SJSA1 (cell line): ENCODE data around the gene SFRP4. TPM values are rescaled to one million over a fixed set of nuclear protein-coding genes. Genes with fewer than 3 reads are reported as not detected.

Experiments used
- DNase-seq, 2 experiments: peaks; one replicate each; pipeline ENCODE4 v3.0.0-alpha.2; 2015 to 2020; ENCODE audit warnings: low spot score in 2 of 2, low read depth in 1 of 2
- H3K27ac ChIP-seq: fragments of 250-450 bp; sonication (Bioruptor Pico); 2 replicates; pipeline ENCODE4 v1.5.1; 2020; ENCODE audit warnings: mild to moderate bottlenecking, moderate library complexity
- H3K27me3 ChIP-seq: fragments of 250-450 bp; sonication (Bioruptor Pico); replicated peaks from 2 replicates; pipeline ENCODE4 v1.5.1; 2020; ENCODE audit warnings: mild to moderate bottlenecking, moderate library complexity
- H3K36me3 ChIP-seq: fragments of 250-450 bp; sonication (Bioruptor Pico); 2 replicates; pipeline ENCODE4 v1.5.1; 2020; ENCODE audit warnings: mild to moderate bottlenecking
- H3K4me1 ChIP-seq: fragments of 250-450 bp; sonication (Bioruptor Pico); replicated peaks from 2 replicates; pipeline ENCODE4 v1.6.1; 2021; ENCODE audit warnings: mild to moderate bottlenecking
- H3K4me3 ChIP-seq: fragments of 250-450 bp; sonication (Bioruptor Pico); 2 replicates; pipeline ENCODE4 v1.5.1; 2020; ENCODE audit warnings: mild to moderate bottlenecking
- H3K9me3 ChIP-seq: fragments of 250-450 bp; sonication (Bioruptor Pico); replicated peaks from 2 replicates; pipeline ENCODE4 v1.5.1; 2020; ENCODE audit warnings: mild to moderate bottlenecking
- total RNA-seq: library from RNA; depleted of rRNA; stranded (reverse); fragments of >200 nt; shearing (Covaris generic); gene quantifications from 2 replicates; pipeline ENCODE4 v1.2.3, GENCODE V29; 2014

SFRP4 gene
- total RNA-seq, 1 experiment from 2014 or later, result not detected

DNA sequence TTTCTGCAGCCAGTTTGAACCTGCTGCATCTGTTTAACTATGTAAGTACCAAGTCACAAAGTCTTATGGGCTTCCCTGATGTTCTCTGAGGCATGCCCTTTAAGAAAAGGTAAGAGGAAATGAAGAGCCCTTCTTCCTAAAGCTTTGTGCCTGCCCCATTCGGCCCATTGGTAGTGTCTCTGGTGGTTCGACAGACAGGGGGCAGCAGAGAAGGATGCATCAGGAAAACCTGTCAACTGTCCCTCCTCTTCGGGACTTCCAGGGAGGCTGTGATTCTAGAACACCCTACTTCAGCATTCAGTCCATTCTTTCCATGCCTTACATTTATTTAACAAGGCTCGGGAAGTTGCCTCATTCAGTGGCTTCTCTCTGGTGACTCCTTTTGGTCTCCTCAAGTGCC is 1.9 kb upstream of the SFRP4 start:
- Histone ChIP-seq H3K9me3 (no peaks in the 10 kb centered on the region), H3K27ac (no peak overlapping the region), H3K27me3 (peaks cover 27% of the 10 kb centered on the region), H3K36me3 (no peaks in the 10 kb centered on the region), H3K4me3 (no peak overlapping the region), H3K4me1 (peaks cover 25% of the 10 kb centered on the region)
- no peak for DNase-seq

DNA sequence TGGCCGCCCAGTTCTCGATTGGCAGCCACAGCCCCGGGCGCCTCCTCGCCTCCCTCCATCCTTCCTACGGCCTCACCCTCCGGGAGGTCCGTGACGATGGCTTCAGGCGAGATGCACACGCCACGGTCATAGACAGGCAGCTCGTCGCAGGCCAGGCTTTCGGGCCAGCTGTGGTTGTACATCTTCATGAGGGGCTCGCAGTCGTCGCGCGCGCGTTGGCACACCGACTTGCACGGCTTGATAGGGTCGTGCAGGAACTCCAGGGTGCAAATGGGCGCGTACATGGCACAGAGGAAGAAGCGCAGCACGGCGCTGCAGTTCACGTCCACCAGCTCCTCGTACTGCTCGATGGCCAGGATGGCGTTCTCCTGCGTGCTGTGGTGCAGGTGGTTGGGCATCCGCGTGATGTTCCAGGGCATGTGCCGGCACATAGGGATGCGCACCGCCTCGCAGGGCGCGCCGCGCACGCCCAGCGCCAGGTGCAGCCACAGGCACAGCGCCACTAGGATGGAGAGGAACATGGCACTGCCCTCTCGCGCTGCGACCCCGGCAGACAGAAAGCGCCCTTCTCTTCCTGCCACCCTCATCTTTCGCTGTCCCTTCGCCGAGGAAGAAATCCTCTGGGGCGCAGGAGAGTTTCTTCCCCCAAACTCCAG is 472 bp downstream of the SFRP4 start:
- H3K36me3 ChIP-seq, result no peaks in the 10 kb centered on the region
- H3K27ac ChIP-seq, result no peak overlapping the region
- DNase-seq, result peak in 1 of 2 experiments; percentile 21
- H3K27me3 ChIP-seq, result peaks cover 27% of the 10 kb centered on the region
- peak overlapping the region; percentile 36 for H3K4me3 ChIP-seq
- H3K4me1 ChIP-seq, result peaks cover 20% of the 10 kb centered on the region
- H3K9me3 ChIP-seq, result no peaks in the 10 kb centered on the region

GRCh38 chr7:37915438-37915837 is 1.2 kb downstream of the SFRP4 start:
- no peaks in the 10 kb centered on the region for H3K9me3 ChIP-seq
- H3K4me3 ChIP-seq, result no peak overlapping the region
- H3K27ac ChIP-seq, result no peak overlapping the region
- no peak for DNase-seq
- no peaks in the 10 kb centered on the region for H3K36me3 ChIP-seq
- peaks cover 30% of the 10 kb centered on the region for H3K27me3 ChIP-seq
- H3K4me1 ChIP-seq, result peaks cover 20% of the 10 kb centered on the region

- Histone ChIP-seq H3K4me3 (no peak overlapping the region), H3K4me1 (peaks cover 25% of the 10 kb centered on the region), H3K9me3 (no peaks in the 10 kb centered on the region), H3K27me3 (peaks cover 26% of the 10 kb centered on the region), H3K27ac (no peak overlapping the region), H3K36me3 (no peaks in the 10 kb centered on the region)
- DNase-seq, result no peak
Measured at GRCh38 chr7:37912756-37913155, 3.9 kb downstream of the SFRP4 start.

- Histone ChIP-seq H3K27me3 (0 out of 2 replicates have a peak, but pooled peaks cover 3% of the 10 kb centered on the region), H3K27ac (peak overlapping the region; percentile 44), H3K36me3 (no peaks in the 10 kb centered on the region), H3K4me3 (no peak overlapping the region), H3K9me3 (no peaks in the 10 kb centered on the region), H3K4me1 (peaks cover 19% of the 10 kb centered on the region)
- DNase-seq, result peak; percentile 58 to 86
Measured at GRCh38 chr7:37908221-37908788, 8.3 kb downstream of the SFRP4 start.

GRCh38 chr7:37901890-37902524 is 14.6 kb downstream of the SFRP4 start:
- no peak overlapping the region for H3K27ac ChIP-seq
- peaks cover 19% of the 10 kb centered on the region for H3K4me1 ChIP-seq
- DNase-seq, result peak in 1 of 2 experiments; percentile 36
- 0 out of 2 replicates have a peak, but pooled peaks cover 4% of the 10 kb centered on the region for H3K9me3 ChIP-seq
- no peak overlapping the region for H3K4me3 ChIP-seq
- H3K27me3 ChIP-seq, result peaks cover 3% of the 10 kb centered on the region; the same call in 1 of the 2 replicates
- H3K36me3 ChIP-seq, result no peaks in the 10 kb centered on the region

DNA sequence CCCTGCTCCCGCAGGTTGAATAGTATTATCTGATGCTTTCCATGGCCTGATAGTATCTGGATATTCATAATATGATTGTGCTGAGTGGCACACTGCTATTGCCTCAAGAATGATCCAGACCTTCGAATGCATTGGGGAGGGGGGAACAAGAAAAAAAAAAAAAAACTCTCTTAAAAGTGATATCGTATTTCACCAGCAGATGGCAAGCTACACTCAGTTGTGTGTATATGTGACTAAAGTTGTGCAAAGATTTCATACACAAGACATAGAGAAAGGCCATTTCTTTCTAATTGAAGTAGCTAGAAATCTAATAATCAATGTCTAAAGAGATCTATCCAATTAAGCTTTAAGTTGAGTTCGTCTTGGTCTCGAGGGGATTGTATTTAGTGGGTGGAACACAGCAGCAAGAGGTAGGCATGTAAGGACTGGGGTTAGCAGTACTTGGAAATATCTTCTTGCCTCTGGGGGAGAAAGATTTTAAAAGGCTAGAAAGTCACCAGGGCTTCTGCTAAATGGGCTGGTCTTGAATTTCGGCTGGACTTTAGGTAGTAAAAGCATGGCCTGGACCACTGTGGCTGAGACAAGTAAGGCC is 15.3 kb downstream of the SFRP4 start:
- peaks cover 16% of the 10 kb centered on the region for H3K4me1 ChIP-seq
- 0 out of 2 replicates have a peak, but pooled peaks cover 4% of the 10 kb centered on the region for H3K9me3 ChIP-seq
- no peaks in the 10 kb centered on the region for H3K36me3 ChIP-seq
- H3K27ac ChIP-seq, result no peak overlapping the region
- no peak overlapping the region for H3K4me3 ChIP-seq
- H3K27me3 ChIP-seq, result peaks cover 6% of the 10 kb centered on the region
- peak in 1 of 2 experiments; percentile 48 for DNase-seq

DNA sequence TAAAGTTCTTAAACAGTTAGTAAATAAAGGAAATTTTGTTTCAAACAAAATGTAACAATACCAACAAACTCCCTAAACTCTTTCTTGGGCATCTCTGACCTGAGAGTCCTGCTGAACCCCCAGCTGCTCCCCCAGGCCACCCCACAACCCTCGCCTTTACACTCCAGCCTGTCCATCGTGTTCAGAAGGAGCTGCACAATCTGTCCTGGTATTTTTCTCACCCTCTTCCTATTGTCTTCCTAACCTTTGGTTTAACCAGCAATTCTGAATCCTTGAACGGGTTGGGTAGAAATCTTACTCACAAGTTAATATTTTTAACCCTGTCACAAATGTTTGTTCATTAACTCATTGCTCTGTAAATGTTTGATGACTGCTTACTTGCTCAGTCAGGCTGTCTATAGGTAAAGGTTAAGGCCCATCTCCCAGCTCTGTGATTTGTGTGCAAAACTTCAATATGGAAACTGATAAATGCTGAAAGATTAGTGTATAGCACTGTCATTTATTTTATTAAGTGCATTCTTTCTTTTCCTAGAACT is 16.8 kb downstream of the SFRP4 start:
- H3K4me1 ChIP-seq, result peaks cover 16% of the 10 kb centered on the region

GRCh38 chr7:37894671-37895070 is 21.9 kb downstream of the SFRP4 start:
- no peak overlapping the region for H3K27ac ChIP-seq
- DNase-seq, result no peak
- H3K4me1 ChIP-seq, result no peaks in the 10 kb centered on the region
- H3K9me3 ChIP-seq, result no peaks in the 10 kb centered on the region
- H3K27me3 ChIP-seq, result peaks cover 10% of the 10 kb centered on the region
- no peaks in the 10 kb centered on the region for H3K36me3 ChIP-seq
- no peak overlapping the region for H3K4me3 ChIP-seq

More for the DNA sequence above, 16.8 kb downstream of the SFRP4 start:
- Histone ChIP-seq H3K4me3 (no peak overlapping the region), H3K36me3 (no peaks in the 10 kb centered on the region), H3K27me3 (peaks cover 9% of the 10 kb centered on the region), H3K9me3 (0 out of 2 replicates have a peak, but pooled peaks cover 4% of the 10 kb centered on the region), H3K27ac (no peak overlapping the region)
- no peak for DNase-seq

DNA sequence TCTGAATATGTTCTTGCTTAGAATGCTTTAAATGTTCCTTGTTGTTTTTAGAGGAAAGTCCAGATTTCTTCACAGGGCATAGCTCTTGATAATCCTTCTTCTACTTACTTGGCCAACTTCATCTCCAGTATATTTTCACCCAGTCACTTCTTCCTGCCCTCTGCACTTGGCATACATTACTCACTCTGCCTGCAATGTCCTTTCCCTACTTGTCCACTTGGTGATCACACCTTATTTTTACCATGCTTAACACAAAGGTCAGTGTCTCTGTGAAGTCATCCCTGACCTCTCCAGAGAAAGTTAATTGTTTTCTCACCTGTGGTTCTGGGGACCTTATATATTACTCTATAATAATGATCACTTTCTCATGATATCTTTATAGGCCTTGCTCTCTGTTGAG is 23.3 kb downstream of the SFRP4 start:
- no peaks in the 10 kb centered on the region for H3K9me3 ChIP-seq
- no peaks in the 10 kb centered on the region for H3K36me3 ChIP-seq
- H3K4me1 ChIP-seq, result no peaks in the 10 kb centered on the region
- no peak overlapping the region for H3K27ac ChIP-seq
- no peak overlapping the region for H3K4me3 ChIP-seq
- DNase-seq, result no peak
- H3K27me3 ChIP-seq, result peaks cover 10% of the 10 kb centered on the region

DNA sequence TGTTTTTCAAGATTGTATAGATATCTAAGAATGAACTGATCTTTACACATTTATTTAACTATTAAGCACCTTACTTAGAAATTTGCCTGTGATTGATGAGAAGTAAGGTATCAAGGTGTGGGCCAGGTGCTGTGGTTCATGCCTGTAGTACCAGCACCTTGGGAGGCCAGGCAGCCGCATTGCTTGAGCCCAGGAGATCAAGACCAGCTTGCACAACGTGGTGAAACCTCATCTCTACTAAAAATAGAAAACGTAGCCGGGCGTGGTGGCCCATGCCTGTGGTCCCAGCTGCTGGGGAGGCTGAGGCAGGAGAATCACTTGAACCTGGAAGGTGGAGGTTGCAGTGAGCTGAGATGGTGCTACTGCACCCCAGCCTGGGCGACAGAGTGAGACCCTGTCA is 34.5 kb downstream of the SFRP4 start:
- Histone ChIP-seq H3K27ac (no peak overlapping the region), H3K36me3 (no peaks in the 10 kb centered on the region), H3K4me3 (no peak overlapping the region), H3K4me1 (no peaks in the 10 kb centered on the region), H3K9me3 (no peaks in the 10 kb centered on the region), H3K27me3 (no peaks in the 10 kb centered on the region)
- DNase-seq, result no peak
